HL-60 (cell line): ENCODE results near the gene GTF2H3.

Experiments
- DNase-seq, 2 experiments: peaks; one replicate each; pipeline ENCODE4 v3.0.0-alpha.2; 2010 to 2020; ENCODE audit warnings: low read depth in 1 of 2, low spot score in 1 of 2
- H3K27ac ChIP-seq: fragments of 250-450 bp; sonication (Bioruptor Pico); replicated peaks from 2 replicates; pipeline ENCODE4 v1.5.1; 2020; ENCODE audit warnings: mild to moderate bottlenecking, moderate library complexity
- H3K27me3 ChIP-seq: fragments of 250-450 bp; sonication (Bioruptor Pico); 2 replicates; pipeline ENCODE4 v1.5.1; 2021; ENCODE audit warnings: mild to moderate bottlenecking, moderate library complexity; ENCODE audit not compliant: insufficient read depth, poor library complexity, severe bottlenecking
- H3K4me3 ChIP-seq: replicated peaks from 2 replicates; pipeline ENCODE4 v1.5.1; 2011; ENCODE audit warnings: mild to moderate bottlenecking, control low read depth, low read length; ENCODE audit not compliant: insufficient read depth
- CTCF ChIP-seq: IDR thresholded peaks from one replicate; pipeline ENCODE4 v1.5.1; 2011; ENCODE audit warnings: low read length, control low read depth, inconsistent platforms; ENCODE audit not compliant: insufficient read depth
- GABPA ChIP-seq: IDR thresholded peaks from 2 replicates; pipeline ENCODE4 v1.6.1; 2012; ENCODE audit warnings: low read depth
- POLR2AphosphoS5 ChIP-seq: IDR thresholded peaks from 2 replicates; pipeline ENCODE4 v1.6.1; 2012; ENCODE audit warnings: low read depth
- REST ChIP-seq: IDR thresholded peaks from 2 replicates; pipeline ENCODE4 v1.6.1; 2012; ENCODE audit warnings: low read depth; ENCODE audit not compliant: insufficient replicate concordance
- SPI1 ChIP-seq: IDR thresholded peaks from 2 replicates; pipeline ENCODE4 v1.6.1; 2012; ENCODE audit warnings: low read depth, mild to moderate bottlenecking, borderline replicate concordance

Gene GTF2H3

GRCh38 chr12:123654129-123654701 is 20.6 kb downstream of the GTF2H3 start:
- Histone ChIP-seq H3K27ac (no peak overlapping the region), H3K4me3 (no peak overlapping the region)
- TF ChIP-seq SPI1 = no peak
- TF ChIP-seq POLR2AphosphoS5 = no peak
- TF ChIP-seq CTCF = no peak
- no peak for TF ChIP-seq GABPA
- TF ChIP-seq REST = no peak

GRCh38 chr12:123655420-123655819 is 21.8 kb downstream of the GTF2H3 start:
- Histone ChIP-seq H3K4me3 (no peak overlapping the region), H3K27ac (no peak overlapping the region), H3K27me3 (no peaks in the 10 kb centered on the region)
- no peak for TF ChIP-seq REST
- no peak for TF ChIP-seq POLR2AphosphoS5
- no peak for TF ChIP-seq CTCF
- no peak for TF ChIP-seq SPI1
- TF ChIP-seq GABPA = no peak
- no peak for DNase-seq

More at GRCh38 chr12:123654129-123654701, 20.6 kb downstream of the GTF2H3 start:
- H3K27me3 ChIP-seq = no peaks in the 10 kb centered on the region
- no peak for DNase-seq

GRCh38 chr12:123656392-123656791 is 22.8 kb downstream of the GTF2H3 start:
- no peak for TF ChIP-seq SPI1
- TF ChIP-seq GABPA = no peak
- no peak for TF ChIP-seq REST
- TF ChIP-seq POLR2AphosphoS5 = no peak
- TF ChIP-seq CTCF = no peak
- Histone ChIP-seq H3K4me3 (no peak overlapping the region), H3K27ac (no peak overlapping the region), H3K27me3 (no peaks in the 10 kb centered on the region)
- DNase-seq = no peak
